HG03139 (cell line): ENCODE measurements around the gene IL19.

Source experiments
- ATAC-seq: cut with Tn5 transposase; IDR thresholded peaks from one replicate; pipeline ENCODE4 v1.9.1; 2021; ENCODE audit not compliant: unreplicated experiment

IL19 gene

GRCh38 chr1:206885341-206886060, 114.9 kb downstream of the IL19 start:
- no peak for ATAC-seq

- ATAC-seq, result no peak
These were observed 116.3 kb downstream of the IL19 start for GRCh38 chr1:206886831-206887230.

- no peak for ATAC-seq
These were observed 117.1 kb downstream of the IL19 start for GRCh38 chr1:206887701-206888100.

- no peak for ATAC-seq
These were observed 119.8 kb downstream of the IL19 start for GRCh38 chr1:206890125-206891060.

- ATAC-seq, result no peak
These were observed 120.8 kb downstream of the IL19 start for GRCh38 chr1:206891412-206891811.
